Activated T-cell treated with anti-CD3 and anti-CD28 coated beads, Interleukin-2, amount 50 U/mL, for 72 hours (primary cell): ENCODE data around the gene ADAMTS4. TPM values are rescaled to one million over a fixed set of nuclear protein-coding genes. Genes with fewer than 3 reads are reported as not detected.

Experiments
- ATAC-seq, 2 donors: fragments of 150-1000 bp; cut with Tn5 transposase; replicated peaks in 1 of 2; 2 replicates each; pipeline ENCODE4 v1.10.0; 2021; ENCODE audit warnings: moderate library complexity in 2 of 2, mild to moderate bottlenecking in 1 of 2
- DNase-seq, 2 donors: peaks; one replicate each; pipeline ENCODE4 v3.0.0; 2021 to 2022; ENCODE audit warnings: mixed read lengths in 1 of 2
- H3K27ac Mint-ChIP-seq: one replicate; pipeline ENCODE4 v1.8.0; 2022; ENCODE audit warnings: mild to moderate bottlenecking, moderate library complexity, mixed read lengths
- H3K27me3 Mint-ChIP-seq: one replicate; pipeline ENCODE4 v1.8.0; 2022; ENCODE audit warnings: low read depth, mixed read lengths
- H3K36me3 Mint-ChIP-seq, 2 donors: one replicate each; pipeline ENCODE4 v1.8.0; 2022; ENCODE audit warnings: mixed read lengths in 2 of 2, mild to moderate bottlenecking in 1 of 2; ENCODE audit not compliant: insufficient read depth in 2 of 2
- H3K4me1 Mint-ChIP-seq: one replicate; pipeline ENCODE4 v1.8.0; 2022; ENCODE audit warnings: low read depth, mixed read lengths
- H3K4me3 Mint-ChIP-seq, 2 donors: one replicate each; pipeline ENCODE4 v1.8.0; 2022; ENCODE audit warnings: mild to moderate bottlenecking in 2 of 2, mixed read lengths in 2 of 2, moderate library complexity in 2 of 2
- H3K9me3 Mint-ChIP-seq, 2 donors: one replicate each; pipeline ENCODE4 v1.8.0; 2022; ENCODE audit warnings: mixed read lengths in 2 of 2
- total RNA-seq, 2 donors: library from RNA; stranded (reverse); gene quantifications; one replicate each; pipeline ENCODE4 v1.2.3, GENCODE V29; 2022

ADAMTS4 gene
- total RNA-seq, 2 donors from 2014 or later = 4.0 to 7.7 TPM

DNA sequence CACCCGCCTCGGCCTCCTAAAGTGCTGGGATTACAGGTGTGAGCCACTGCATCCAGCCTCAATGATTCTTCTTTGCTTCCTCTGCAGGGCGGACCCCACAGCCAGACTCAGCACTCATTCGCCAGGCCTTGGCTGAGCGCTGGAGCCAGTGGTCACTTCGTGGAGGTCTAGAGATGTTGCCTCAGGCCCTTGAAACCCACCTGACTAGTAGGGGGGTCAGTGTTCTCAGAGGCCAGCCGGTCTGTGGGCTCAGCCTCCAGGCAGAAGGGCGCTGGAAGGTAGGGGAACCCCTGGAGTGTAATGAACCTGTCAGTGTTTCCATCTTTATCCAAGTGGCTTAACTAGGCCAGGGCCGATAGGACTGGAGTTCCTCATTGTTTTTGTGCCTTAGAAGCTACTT, 29.9 kb downstream of the ADAMTS4 start:
- Mint-ChIP-seq H3K4me1 (peaks cover 45% of the 10 kb centered on the region), H3K27me3 (no peaks in the 10 kb centered on the region), H3K4me3 (peak overlapping the region in 1 of 2 donors; percentile 27), H3K9me3 (no peaks in the 10 kb centered on the region), H3K27ac (no peak overlapping the region), H3K36me3 (peaks cover 5 to 23% of the 10 kb centered on the region in 2 donors)
- ATAC-seq (no peak), DNase-seq (no peak)

GRCh38 chr1:161166669-161167548, 31.9 kb downstream of the ADAMTS4 start:
- H3K27me3 Mint-ChIP-seq = no peaks in the 10 kb centered on the region
- peaks cover 2 to 14% of the 10 kb centered on the region in 2 donors for H3K36me3 Mint-ChIP-seq
- no peak for DNase-seq
- H3K27ac Mint-ChIP-seq = peak overlapping the region; percentile 92
- peaks cover 50% of the 10 kb centered on the region for H3K4me1 Mint-ChIP-seq
- ATAC-seq = peak in 1 of 2 donors; percentile 2
- peak overlapping the region; percentile 92 to 96 for H3K4me3 Mint-ChIP-seq
- no peaks in the 10 kb centered on the region for H3K9me3 Mint-ChIP-seq

GRCh38 chr1:161165742-161166668, 32.8 kb downstream of the ADAMTS4 start, which contains the start of gene PPOX:
Gene PPOX (plus strand): TSS chr1:161166426. CDS start chr1:161166848, 422 bp downstream.
- peak; percentile 93 to 97 for DNase-seq
- H3K4me1 Mint-ChIP-seq = peaks cover 58% of the 10 kb centered on the region
- peak; percentile 95 for ATAC-seq
- H3K9me3 Mint-ChIP-seq = no peaks in the 10 kb centered on the region
- H3K27me3 Mint-ChIP-seq = no peaks in the 10 kb centered on the region
- peak within 1 kb of the TSS; percentile 92 for H3K27ac Mint-ChIP-seq
- H3K36me3 Mint-ChIP-seq = peaks cover 0 to 13% of the 10 kb centered on the region in 2 donors
- peak within 1 kb of the TSS; percentile 92 to 96 for H3K4me3 Mint-ChIP-seq

- peaks cover 67% of the 10 kb centered on the region for H3K4me1 Mint-ChIP-seq
- no peak for ATAC-seq
- peak overlapping the region; percentile 35 for H3K27ac Mint-ChIP-seq
- H3K4me3 Mint-ChIP-seq = peak overlapping the region; percentile 49 to 92
- H3K9me3 Mint-ChIP-seq = no peaks in the 10 kb centered on the region
- no peaks in the 10 kb centered on the region for H3K27me3 Mint-ChIP-seq
- no peak for DNase-seq
- peaks cover 0 to 13% of the 10 kb centered on the region in 2 donors for H3K36me3 Mint-ChIP-seq
Measured at GRCh38 chr1:161164901-161165610, 33.8 kb downstream of the ADAMTS4 start.

GRCh38 chr1:161163793-161164192, 35.1 kb downstream of the ADAMTS4 start:
- Mint-ChIP-seq H3K27me3 (no peaks in the 10 kb centered on the region), H3K36me3 (peaks cover 0 to 14% of the 10 kb centered on the region in 2 donors), H3K27ac (no peak overlapping the region), H3K4me3 (no peak overlapping the region), H3K4me1 (peaks cover 74% of the 10 kb centered on the region), H3K9me3 (no peaks in the 10 kb centered on the region)
- DNase-seq = no peak
- no peak for ATAC-seq

- no peaks in the 10 kb centered on the region for H3K27me3 Mint-ChIP-seq
- H3K9me3 Mint-ChIP-seq = no peaks in the 10 kb centered on the region
- H3K27ac Mint-ChIP-seq = peak overlapping the region; percentile 27
- peaks cover 0 to 19% of the 10 kb centered on the region in 2 donors for H3K36me3 Mint-ChIP-seq
- H3K4me3 Mint-ChIP-seq = no peak overlapping the region
- peaks cover 77% of the 10 kb centered on the region for H3K4me1 Mint-ChIP-seq
- no peak for DNase-seq
- ATAC-seq = no peak
Measured at GRCh38 chr1:161162806-161163205, 36.0 kb downstream of the ADAMTS4 start.

DNA sequence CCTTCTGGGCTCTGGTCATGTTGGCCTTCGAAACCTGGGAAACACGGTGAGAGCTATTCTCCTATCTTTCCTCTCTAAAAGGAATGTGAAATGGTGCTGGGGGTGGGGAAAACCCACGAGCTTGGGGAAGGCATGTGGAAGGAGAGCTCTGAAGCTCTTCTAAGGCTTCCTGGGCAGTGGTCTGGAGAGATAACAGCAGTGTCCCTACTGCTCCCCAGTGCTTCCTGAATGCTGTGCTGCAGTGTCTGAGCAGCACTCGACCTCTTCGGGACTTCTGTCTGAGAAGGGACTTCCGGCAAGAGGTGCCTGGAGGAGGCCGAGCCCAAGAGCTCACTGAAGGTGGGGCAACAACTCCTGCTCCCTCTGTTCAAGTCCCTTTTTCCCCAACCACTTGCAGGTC, 36.8 kb downstream of the ADAMTS4 start:
- Mint-ChIP-seq H3K36me3 (peaks cover 0 to 19% of the 10 kb centered on the region in 2 donors), H3K9me3 (no peaks in the 10 kb centered on the region), H3K27me3 (no peaks in the 10 kb centered on the region), H3K4me1 (peaks cover 70% of the 10 kb centered on the region), H3K27ac (no peak overlapping the region), H3K4me3 (peak overlapping the region in 1 of 2 donors; percentile 6)
- DNase-seq (no peak), ATAC-seq (no peak)

GRCh38 chr1:161161652-161162051, 37.2 kb downstream of the ADAMTS4 start:
- peaks cover 66% of the 10 kb centered on the region for H3K4me1 Mint-ChIP-seq
- DNase-seq (no peak), ATAC-seq (no peak)
- no peaks in the 10 kb centered on the region for H3K27me3 Mint-ChIP-seq
- no peak overlapping the region for H3K27ac Mint-ChIP-seq
- peaks cover 0 to 16% of the 10 kb centered on the region in 2 donors for H3K36me3 Mint-ChIP-seq
- H3K9me3 Mint-ChIP-seq = no peaks in the 10 kb centered on the region
- H3K4me3 Mint-ChIP-seq = peak overlapping the region in 1 of 2 donors; percentile 6

- H3K27me3 Mint-ChIP-seq = no peaks in the 10 kb centered on the region
- H3K9me3 Mint-ChIP-seq = no peaks in the 10 kb centered on the region
- peaks cover 67% of the 10 kb centered on the region for H3K4me1 Mint-ChIP-seq
- H3K36me3 Mint-ChIP-seq = peaks cover 0 to 16% of the 10 kb centered on the region in 2 donors
- peak overlapping the region; percentile 79 to 82 for H3K4me3 Mint-ChIP-seq
- no peak for DNase-seq
- no peak overlapping the region for H3K27ac Mint-ChIP-seq
- ATAC-seq = no peak
Measured at GRCh38 chr1:161160671-161161145, 38.1 kb downstream of the ADAMTS4 start.

DNA sequence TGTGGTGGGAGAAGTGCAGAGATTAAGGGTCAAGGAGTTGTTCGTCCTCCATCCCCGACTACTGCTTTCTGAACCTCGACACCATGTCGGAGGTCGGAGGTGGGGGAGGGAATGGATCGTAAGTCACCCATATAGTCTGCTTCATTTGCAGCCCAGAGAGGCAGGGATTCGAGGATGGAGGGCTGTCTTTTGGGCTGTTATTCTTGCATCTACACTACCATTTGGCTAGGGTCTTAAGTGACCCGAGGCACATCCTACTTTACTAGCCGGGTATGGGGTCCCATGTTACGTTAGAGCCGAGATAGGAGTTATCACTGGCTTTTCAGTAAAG, 39.0 kb downstream of the ADAMTS4 start:
- H3K27ac Mint-ChIP-seq = peak overlapping the region; percentile 72
- no peak for ATAC-seq
- no peaks in the 10 kb centered on the region for H3K27me3 Mint-ChIP-seq
- DNase-seq = no peak
- peaks cover 68% of the 10 kb centered on the region for H3K4me1 Mint-ChIP-seq
- H3K36me3 Mint-ChIP-seq = peaks cover 2 to 15% of the 10 kb centered on the region in 2 donors
- no peaks in the 10 kb centered on the region for H3K9me3 Mint-ChIP-seq
- peak overlapping the region; percentile 79 to 82 for H3K4me3 Mint-ChIP-seq

DNA sequence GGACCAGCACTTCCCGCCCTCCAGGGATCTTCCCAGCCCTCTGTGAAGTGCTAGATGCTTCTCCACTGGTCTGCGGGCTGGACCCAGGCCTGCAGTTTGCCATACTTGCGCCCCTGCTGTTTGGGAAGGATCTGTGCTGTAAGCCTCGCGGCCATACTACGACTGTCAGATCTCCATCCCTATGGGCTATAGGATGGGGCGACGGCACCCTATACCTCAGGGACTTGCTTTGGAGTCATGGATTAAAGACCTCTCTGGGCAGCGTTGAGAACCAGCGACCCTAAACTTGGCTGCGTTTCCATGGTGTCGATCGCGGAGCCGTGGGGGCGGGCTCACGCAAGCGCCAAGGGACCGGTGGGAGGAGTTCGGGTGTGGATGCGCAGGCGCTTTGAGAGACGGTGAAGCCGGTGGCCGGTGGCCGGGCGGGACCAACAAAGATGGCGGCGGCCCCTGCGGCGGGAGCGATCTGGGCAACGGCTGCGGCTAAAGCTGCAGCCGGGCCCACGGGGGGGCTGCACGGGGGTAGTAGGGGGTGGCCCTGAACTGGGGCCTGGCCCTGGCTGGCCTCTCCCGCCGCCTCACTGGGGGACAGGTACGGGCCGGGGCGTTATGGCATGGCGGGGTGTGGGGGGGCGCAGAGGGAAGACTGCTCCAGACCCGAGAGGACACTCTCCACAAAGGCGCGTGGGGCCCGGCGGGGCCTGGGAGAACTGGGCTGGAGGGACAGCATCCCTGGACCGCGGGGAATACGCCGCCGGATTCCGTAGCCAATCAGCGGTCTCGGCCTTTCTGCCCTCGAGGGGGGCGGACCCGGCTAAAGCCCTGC, 39.6 kb downstream of the ADAMTS4 start, which contains the start of gene USP21:
USP21 (plus strand) TSS at position 414 of the 826 bp plus-strand sequence. CDS start 1,141 bp downstream, outside the sequence.
- DNase-seq (peak; percentile 94), ATAC-seq (peak; percentile 92 to 94)
- H3K27me3 Mint-ChIP-seq = no peaks in the 10 kb centered on the region
- H3K27ac Mint-ChIP-seq = peak within 1 kb of the TSS; percentile 77
- H3K9me3 Mint-ChIP-seq = no peaks in the 10 kb centered on the region
- peaks cover 2 to 13% of the 10 kb centered on the region in 2 donors for H3K36me3 Mint-ChIP-seq
- H3K4me3 Mint-ChIP-seq = peak within 1 kb of the TSS; percentile 79 to 82
- H3K4me1 Mint-ChIP-seq = peaks cover 72% of the 10 kb centered on the region
